ENCODE results near the gene CADPS2. TPM values are rescaled to one million over a fixed set of nuclear protein-coding genes. Genes with fewer than 3 reads are reported as not detected.
A peak's percentile ranks its signal among the peaks of the same experiment; 100 is the strongest.
"Not testable (repeated sequence)": the region's sequence is repeated elsewhere in the genome, so short reads cannot be mapped to it uniquely, and the experiment has no call there.

Gene CADPS2
- total RNA-seq, 1 donor from 2014 or later, result 19.1 TPM

- Mint-ChIP-seq H3K9me3 (no peaks in the 10 kb centered on the region), H3K27me3 (ENCODE audit: insufficient read depth, low read depth) (no peaks in the 10 kb centered on the region), H3K4me3 (no peak overlapping the region), H3K36me3 (no peaks in the 10 kb centered on the region), H3K4me1 (peaks cover 15% of the 10 kb centered on the region), H3K27ac (no peak overlapping the region)
- H3K4me2 ChIP-seq, result no peak overlapping the region
- no peaks in the 10 kb centered on the region for H3F3A ChIP-seq (ENCODE audit: low read depth)
- H4K20me1 ChIP-seq (ENCODE audit: low read depth), result no peaks in the 10 kb centered on the region
- H3K4me3 ChIP-seq, result no peak overlapping the region
- H3K79me2 ChIP-seq (ENCODE audit: low read depth), result no peaks in the 10 kb centered on the region
- H2AFZ ChIP-seq (replicated peaks), result no peak overlapping the region
- no peaks in the 10 kb centered on the region for H3K9me3 ChIP-seq (ENCODE audit: low read depth)
- H3K4me1 ChIP-seq, result peaks cover 19% of the 10 kb centered on the region
- DNase-seq (ENCODE audit: low spot score), result no peak
- no peak overlapping the region for H3K9ac ChIP-seq
- H3K27ac ChIP-seq, result no peak overlapping the region
- no peaks in the 10 kb centered on the region for H3K36me3 ChIP-seq
- TF ChIP-seq CTCF (IDR thresholded peaks at IDR 0.05) (no peak), EZH2phosphoT487 (IDR thresholded peaks at IDR 0.05) (no peak), EZH2 (IDR thresholded peaks at IDR 0.05) (no peak)
- H3K27me3 ChIP-seq, result no peaks in the 10 kb centered on the region
Measured at GRCh38 chr7:122845286-122845685, 41.0 kb downstream of the CADPS2 start.

GRCh38 chr7:122844191-122844988 lies 41.9 kb downstream of the CADPS2 start:
- no peaks in the 10 kb centered on the region for H3K36me3 Mint-ChIP-seq
- no peaks in the 10 kb centered on the region for H3F3A ChIP-seq (ENCODE audit: low read depth)
- H3K4me2 ChIP-seq, result no peak overlapping the region
- no peak for TF ChIP-seq EZH2 (IDR thresholded peaks at IDR 0.05)
- no peak for TF ChIP-seq CTCF (IDR thresholded peaks at IDR 0.05)
- TF ChIP-seq EZH2phosphoT487 (IDR thresholded peaks at IDR 0.05), result no peak
- no peak overlapping the region for H3K27ac Mint-ChIP-seq
- H2AFZ ChIP-seq (replicated peaks), result no peak overlapping the region
- no peak for DNase-seq (ENCODE audit: low spot score)
- H3K27me3 Mint-ChIP-seq (ENCODE audit: insufficient read depth, low read depth), result no peaks in the 10 kb centered on the region
- H3K4me3 ChIP-seq, result no peak overlapping the region
- H3K79me2 ChIP-seq (ENCODE audit: low read depth), result no peaks in the 10 kb centered on the region
- H3K4me1 Mint-ChIP-seq, result peaks cover 15% of the 10 kb centered on the region
- H3K27me3 ChIP-seq, result no peaks in the 10 kb centered on the region
- no peaks in the 10 kb centered on the region for H3K36me3 ChIP-seq
- no peaks in the 10 kb centered on the region for H3K9me3 ChIP-seq (ENCODE audit: low read depth)
- H4K20me1 ChIP-seq (ENCODE audit: low read depth), result no peaks in the 10 kb centered on the region
- no peak overlapping the region for H3K9ac ChIP-seq
- no peak overlapping the region for H3K27ac ChIP-seq
- H3K4me3 Mint-ChIP-seq, result no peak overlapping the region
- H3K4me1 ChIP-seq, result peaks cover 19% of the 10 kb centered on the region
- H3K9me3 Mint-ChIP-seq, result no peaks in the 10 kb centered on the region

GRCh38 chr7:122842971-122843370 lies 43.3 kb downstream of the CADPS2 start:
- TF ChIP-seq EZH2phosphoT487 (IDR thresholded peaks at IDR 0.05) (no peak), CTCF (IDR thresholded peaks at IDR 0.05) (no peak), EZH2 (IDR thresholded peaks at IDR 0.05) (no peak)
- DNase-seq (ENCODE audit: low spot score), result no peak
- Histone ChIP-seq H3K79me2 (ENCODE audit: low read depth) (no peaks in the 10 kb centered on the region), H3K4me1 (peaks cover 12% of the 10 kb centered on the region), H2AFZ (replicated peaks) (no peak overlapping the region), H3K4me3 (no peak overlapping the region), H3K27me3 (no peaks in the 10 kb centered on the region), H3K9ac (no peak overlapping the region), H4K20me1 (ENCODE audit: low read depth) (no peaks in the 10 kb centered on the region), H3K9me3 (ENCODE audit: low read depth) (no peaks in the 10 kb centered on the region), H3F3A (ENCODE audit: low read depth) (no peaks in the 10 kb centered on the region), H3K36me3 (no peaks in the 10 kb centered on the region), H3K27ac (no peak overlapping the region), H3K4me2 (no peak overlapping the region)
- peaks cover 4% of the 10 kb centered on the region for H3K36me3 Mint-ChIP-seq
- no peak overlapping the region for H3K4me3 Mint-ChIP-seq
- peaks cover 7% of the 10 kb centered on the region for H3K4me1 Mint-ChIP-seq
- H3K27ac Mint-ChIP-seq, result no peak overlapping the region
- no peaks in the 10 kb centered on the region for H3K27me3 Mint-ChIP-seq (ENCODE audit: insufficient read depth, low read depth)
- H3K9me3 Mint-ChIP-seq, result peaks cover 5% of the 10 kb centered on the region

- H3F3A ChIP-seq (ENCODE audit: low read depth); DNase-seq (ENCODE audit: low spot score); H4K20me1 ChIP-seq (ENCODE audit: low read depth); H3K27ac ChIP-seq; H3K9me3 ChIP-seq (ENCODE audit: low read depth); H3K27ac Mint-ChIP-seq; H3K36me3 ChIP-seq; H3K79me2 ChIP-seq (ENCODE audit: low read depth); H3K4me3 ChIP-seq; H3K27me3 ChIP-seq; H3K9ac ChIP-seq; H2AFZ ChIP-seq (replicated peaks); H3K4me3 Mint-ChIP-seq; H3K4me1 Mint-ChIP-seq; H3K27me3 Mint-ChIP-seq (ENCODE audit: insufficient read depth, low read depth); H3K36me3 Mint-ChIP-seq; H3K4me2 ChIP-seq: not testable (repeated sequence)
- H3K9me3 Mint-ChIP-seq, result peaks cover 16% of the 10 kb centered on the region
- peaks cover 10% of the 10 kb centered on the region for H3K4me1 ChIP-seq
Measured at GRCh38 chr7:122836286-122836685, 50.0 kb downstream of the CADPS2 start.

- H3K27ac ChIP-seq; H3K36me3 ChIP-seq; H3K4me3 Mint-ChIP-seq; H3F3A ChIP-seq (ENCODE audit: low read depth); H4K20me1 ChIP-seq (ENCODE audit: low read depth); H3K9me3 ChIP-seq (ENCODE audit: low read depth); H3K36me3 Mint-ChIP-seq; H3K79me2 ChIP-seq (ENCODE audit: low read depth); H3K27me3 ChIP-seq; H3K27me3 Mint-ChIP-seq (ENCODE audit: insufficient read depth, low read depth); H3K4me1 Mint-ChIP-seq; H3K9ac ChIP-seq: not testable (repeated sequence)
- peaks cover 16% of the 10 kb centered on the region for H3K9me3 Mint-ChIP-seq
- H3K4me2 ChIP-seq, result peak overlapping the region; percentile 72
- peak overlapping the region; percentile 69 for H3K27ac Mint-ChIP-seq
- H2AFZ ChIP-seq (replicated peaks), result peak overlapping the region; percentile 97
- DNase-seq (ENCODE audit: low spot score), result peak; percentile 61
- H3K4me1 ChIP-seq, result peaks cover 10% of the 10 kb centered on the region
- H3K4me3 ChIP-seq, result peak overlapping the region; percentile 32
Measured at GRCh38 chr7:122834571-122834942, 51.7 kb downstream of the CADPS2 start.

All from neural progenitor cell (in vitro differentiated cells).